ENCODE results near the gene IKBKE. TPM values are rescaled to one million over a fixed set of nuclear protein-coding genes. Genes with fewer than 3 reads are reported as not detected.

Gene IKBKE
- 13.0 and 19.3 TPM in 2 replicates for total RNA-seq

GRCh38 chr1:206469933-206470691 is at the start of gene IKBKE:
IKBKE (plus strand) TSS chr1:206470476; CDS start chr1:206473228, 2,752 bp downstream.

GRCh38 chr1:206507284-206508129 is 37.2 kb downstream of the IKBKE start, which contains the start of gene RASSF5:
RASSF5 (plus strand) TSS chr1:206507531; CDS start chr1:206507603, 72 bp downstream.

Other genes starting within 250 kb of the IKBKE start
- gene RASSF5, start 37.1 kb downstream of the IKBKE start, total RNA-seq: 0.09 and 0.11 TPM in 2 replicates
- gene EIF2D, start 142.0 kb downstream of the IKBKE start, total RNA-seq: 43.3 and 47.2 TPM in 2 replicates
- gene DYRK3, start 165.1 kb downstream of the IKBKE start, total RNA-seq: 22.6 and 24.9 TPM in 2 replicates
- 29.4 and 36.5 TPM in 2 replicates for gene MAPKAPK2, start 214.4 kb downstream of the IKBKE start, total RNA-seq

All from dermis lymphatic vessel endothelial cell (primary cell).